Measurements from ENCODE around the gene DSN1.

DNA sequence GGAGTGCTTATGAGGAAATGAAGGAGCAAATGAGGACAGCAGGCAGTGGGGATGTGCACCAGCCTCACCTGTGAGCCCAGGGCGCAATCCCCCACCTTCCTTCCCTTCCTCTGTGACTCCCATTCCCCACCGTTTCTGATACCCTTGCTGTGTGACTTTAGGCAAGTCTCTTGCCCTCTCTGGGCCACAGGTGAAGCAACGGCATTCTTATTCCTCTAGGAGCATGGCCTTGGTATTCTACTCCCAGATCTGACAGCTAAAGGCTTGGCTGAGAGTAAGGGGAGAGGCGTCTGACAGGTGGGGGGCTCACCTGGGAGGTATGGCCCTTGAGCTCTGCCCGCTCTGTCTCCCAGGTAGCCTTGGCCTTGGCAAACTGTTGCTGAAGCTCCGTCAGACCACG lies 30.9 kb upstream of the DSN1 start:
- TF ChIP-seq POLR2A (IDR thresholded peaks at IDR 0.05) (no peak), POLR2AphosphoS5 (IDR thresholded peaks at IDR 0.05; ENCODE audit: insufficient read depth in 1 of 2, low read depth in 1 of 2) (no peak)
- TF ChIP-seq, protein P1, sequence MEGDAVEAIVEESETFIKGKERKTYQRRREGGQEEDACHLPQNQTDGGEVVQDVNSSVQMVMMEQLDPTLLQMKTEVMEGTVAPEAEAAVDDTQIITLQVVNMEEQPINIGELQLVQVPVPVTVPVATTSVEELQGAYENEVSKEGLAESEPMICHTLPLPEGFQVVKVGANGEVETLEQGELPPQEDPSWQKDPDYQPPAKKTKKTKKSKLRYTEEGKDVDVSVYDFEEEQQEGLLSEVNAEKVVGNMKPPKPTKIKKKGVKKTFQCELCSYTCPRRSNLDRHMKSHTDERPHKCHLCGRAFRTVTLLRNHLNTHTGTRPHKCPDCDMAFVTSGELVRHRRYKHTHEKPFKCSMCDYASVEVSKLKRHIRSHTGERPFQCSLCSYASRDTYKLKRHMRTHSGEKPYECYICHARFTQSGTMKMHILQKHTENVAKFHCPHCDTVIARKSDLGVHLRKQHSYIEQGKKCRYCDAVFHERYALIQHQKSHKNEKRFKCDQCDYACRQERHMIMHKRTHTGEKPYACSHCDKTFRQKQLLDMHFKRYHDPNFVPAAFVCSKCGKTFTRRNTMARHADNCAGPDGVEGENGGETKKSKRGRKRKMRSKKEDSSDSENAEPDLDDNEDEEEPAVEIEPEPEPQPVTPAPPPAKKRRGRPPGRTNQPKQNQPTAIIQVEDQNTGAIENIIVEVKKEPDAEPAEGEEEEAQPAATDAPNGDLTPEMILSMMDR (IDR thresholded peaks at IDR 0.05), result no peak

All from vagina (tissue), 2 donors.